Measurements from ENCODE around the gene HSD17B12.

Gene HSD17B12

DNA sequence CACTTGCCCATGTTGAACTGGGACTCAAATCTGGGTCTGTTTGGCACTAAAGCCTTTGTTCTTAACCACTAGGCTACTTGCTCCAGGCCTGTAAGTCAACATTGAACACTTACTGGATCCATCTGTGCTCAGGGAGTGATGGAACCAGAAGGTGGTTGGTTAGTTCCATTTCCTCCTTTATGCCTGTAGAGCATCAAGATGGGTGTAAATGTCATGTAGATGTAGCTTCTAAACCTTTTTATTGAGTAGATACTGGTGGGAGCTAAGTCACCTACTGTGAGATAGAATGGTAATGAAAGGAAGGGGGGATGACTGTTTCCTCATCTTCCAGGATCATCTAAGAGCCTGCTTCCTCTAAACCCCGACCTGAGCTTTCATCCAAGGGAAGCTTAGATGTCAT, 161.5 kb downstream of the HSD17B12 start:
- in situ Hi-C loops (cut with HindIII; ENCODE audit: low pct_ligation_motif_present, low sequenced_read_pairs): no loop called here
- Histone ChIP-seq H3K27me3 (replicated peaks) (no peaks in the 10 kb centered on the region), H3K36me3 (replicated peaks) (peaks cover 6% of the 10 kb centered on the region), H3K27ac (no peak overlapping the region), H3K4me3 (ENCODE audit: low read depth, low read length) (no peak overlapping the region)
- no peak for TF ChIP-seq CTCF (IDR thresholded peaks at IDR 0.05; ENCODE audit: low read depth, low read length, missing control alignments)
- no peak for DNase-seq

DNA sequence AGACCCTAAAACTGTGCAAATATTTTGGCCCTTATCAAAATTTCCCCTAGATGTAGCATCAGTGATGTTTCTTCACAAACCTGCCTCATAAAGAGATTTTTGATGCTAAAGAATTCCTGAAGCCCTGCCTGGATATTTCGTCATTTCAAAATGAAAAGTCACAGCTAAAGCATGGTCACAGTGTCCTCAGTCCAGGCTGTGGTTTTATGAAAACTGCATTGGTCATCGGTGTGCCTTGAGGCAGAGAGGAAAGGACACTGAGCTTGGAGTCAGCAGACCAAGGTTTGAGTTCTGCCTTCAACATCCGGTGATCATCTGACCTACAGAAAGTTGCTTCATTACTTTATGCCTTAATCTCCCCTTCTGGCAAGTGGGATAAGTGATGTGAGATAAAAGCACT, 165.3 kb downstream of the HSD17B12 start:
- H3K4me3 ChIP-seq (ENCODE audit: low read depth, low read length): no peak overlapping the region
- H3K36me3 ChIP-seq (replicated peaks): no peaks in the 10 kb centered on the region
- in situ Hi-C loops (cut with HindIII; ENCODE audit: low pct_ligation_motif_present, low sequenced_read_pairs): no loop called here
- H3K27ac ChIP-seq: no peak overlapping the region
- DNase-seq: no peak
- no peaks in the 10 kb centered on the region for H3K27me3 ChIP-seq (replicated peaks)
- TF ChIP-seq CTCF (IDR thresholded peaks at IDR 0.05; ENCODE audit: low read depth, low read length, missing control alignments): no peak

- Histone ChIP-seq H3K4me3 (ENCODE audit: low read depth, low read length) (no peak overlapping the region), H3K27me3 (replicated peaks) (no peaks in the 10 kb centered on the region), H3K36me3 (replicated peaks) (no peaks in the 10 kb centered on the region), H3K27ac (no peak overlapping the region)
- DNase-seq: peak; percentile 87
- in situ Hi-C loops (cut with HindIII; ENCODE audit: low pct_ligation_motif_present, low sequenced_read_pairs): no loop called here
- peak; percentile 85 for TF ChIP-seq CTCF (IDR thresholded peaks at IDR 0.05; ENCODE audit: low read depth, low read length, missing control alignments)
Observed at GRCh38 chr11:43852057-43852636, 171.6 kb downstream of the HSD17B12 start.

DNA sequence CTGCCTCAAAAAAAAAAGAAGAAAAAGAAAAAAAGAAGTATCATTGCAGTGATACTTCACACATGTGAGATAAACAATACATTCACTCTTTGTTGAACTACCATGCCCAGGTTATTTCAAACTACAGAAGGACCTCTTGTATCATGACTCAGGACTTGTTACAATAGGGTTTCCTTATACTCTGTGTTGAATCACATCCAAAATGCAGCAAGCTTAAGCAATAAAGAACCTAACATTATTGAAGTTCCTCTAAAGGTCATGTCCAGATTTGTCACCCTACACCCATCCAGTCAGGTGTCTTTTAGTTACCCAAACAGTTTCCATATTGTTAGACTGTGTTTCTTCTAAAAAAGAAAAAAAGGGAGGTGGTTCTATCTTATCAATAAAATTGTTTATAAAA, 173.2 kb downstream of the HSD17B12 start:
- no peak for DNase-seq
- Histone ChIP-seq H3K4me3 (ENCODE audit: low read depth, low read length) (no peak overlapping the region), H3K27me3 (replicated peaks) (no peaks in the 10 kb centered on the region), H3K36me3 (replicated peaks) (no peaks in the 10 kb centered on the region), H3K27ac (no peak overlapping the region)
- no peak for TF ChIP-seq CTCF (IDR thresholded peaks at IDR 0.05; ENCODE audit: low read depth, low read length, missing control alignments)
- in situ Hi-C loops (cut with HindIII; ENCODE audit: low pct_ligation_motif_present, low sequenced_read_pairs): no loop called here

DNA sequence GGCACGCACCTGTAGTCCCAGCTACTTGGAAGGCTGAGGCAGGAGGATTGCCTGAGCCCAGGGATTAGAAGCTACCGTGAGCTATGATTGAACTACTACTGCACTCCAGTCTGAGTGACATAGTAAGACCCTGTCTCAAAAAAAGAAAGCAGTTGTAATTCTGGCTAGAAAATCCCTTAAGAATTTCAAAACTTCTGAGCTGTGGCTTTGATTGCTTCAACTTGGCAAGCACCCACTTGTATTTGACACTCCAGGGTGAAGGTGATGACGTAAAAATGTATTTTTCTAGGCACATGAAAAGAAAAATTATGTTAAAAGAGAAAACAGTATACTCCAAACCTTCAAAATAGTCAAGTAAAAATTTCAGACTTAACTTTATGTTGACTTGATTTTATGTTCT, 176.5 kb downstream of the HSD17B12 start:
- in situ Hi-C loops (cut with HindIII; ENCODE audit: low pct_ligation_motif_present, low sequenced_read_pairs): no loop called here
- Histone ChIP-seq H3K4me3 (ENCODE audit: low read depth, low read length) (no peak overlapping the region), H3K27me3 (replicated peaks) (no peaks in the 10 kb centered on the region), H3K36me3 (replicated peaks) (no peaks in the 10 kb centered on the region), H3K27ac (no peak overlapping the region)
- no peak for TF ChIP-seq CTCF (IDR thresholded peaks at IDR 0.05; ENCODE audit: low read depth, low read length, missing control alignments)
- no peak for DNase-seq

GRCh38 chr11:43861141-43861540, 180.6 kb downstream of the HSD17B12 start:
- no peak for TF ChIP-seq CTCF (IDR thresholded peaks at IDR 0.05; ENCODE audit: low read depth, low read length, missing control alignments)
- no peak overlapping the region for H3K27ac ChIP-seq
- no peak for DNase-seq
- no peaks in the 10 kb centered on the region for H3K27me3 ChIP-seq (replicated peaks)
- H3K4me3 ChIP-seq (ENCODE audit: low read depth, low read length): no peak overlapping the region
- H3K36me3 ChIP-seq (replicated peaks): no peaks in the 10 kb centered on the region
- in situ Hi-C loops (cut with HindIII; ENCODE audit: low pct_ligation_motif_present, low sequenced_read_pairs): no loop called here
